GM18520 (cell line): ENCODE measurements around the gene MCCD1.

Experiments
- ATAC-seq: cut with Tn5 transposase; IDR thresholded peaks from one replicate; pipeline ENCODE4 v1.9.1; 2021; ENCODE audit not compliant: unreplicated experiment

The MCCD1 gene

GRCh38 chr6:31510007-31510406 is 18.8 kb upstream of the MCCD1 start:
- ATAC-seq: no peak

- no peak for ATAC-seq
Observed at GRCh38 chr6:31513456-31514165, 15.2 kb upstream of the MCCD1 start.

DNA sequence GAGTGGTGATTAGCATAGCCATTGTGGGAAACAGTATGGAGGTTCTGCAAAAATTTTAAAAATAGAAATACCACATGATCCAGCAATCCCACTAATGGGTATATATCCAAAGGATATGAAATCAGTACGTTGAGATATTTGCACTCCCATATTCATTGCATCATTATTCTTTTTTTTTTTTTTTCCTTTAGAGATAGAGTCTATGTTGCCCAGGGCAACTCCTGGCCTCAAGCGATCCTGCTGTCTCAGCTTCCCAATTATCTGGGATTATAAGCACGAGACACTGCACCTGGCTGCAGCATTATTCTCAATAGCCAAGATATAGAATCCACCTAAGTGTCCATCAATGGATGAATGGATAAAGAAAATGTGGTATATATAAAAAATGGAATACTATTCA is 6.9 kb upstream of the MCCD1 start:
- ATAC-seq: no peak

- no peak for ATAC-seq
Observed at GRCh38 chr6:31525553-31525931, 3.2 kb upstream of the MCCD1 start.

DNA sequence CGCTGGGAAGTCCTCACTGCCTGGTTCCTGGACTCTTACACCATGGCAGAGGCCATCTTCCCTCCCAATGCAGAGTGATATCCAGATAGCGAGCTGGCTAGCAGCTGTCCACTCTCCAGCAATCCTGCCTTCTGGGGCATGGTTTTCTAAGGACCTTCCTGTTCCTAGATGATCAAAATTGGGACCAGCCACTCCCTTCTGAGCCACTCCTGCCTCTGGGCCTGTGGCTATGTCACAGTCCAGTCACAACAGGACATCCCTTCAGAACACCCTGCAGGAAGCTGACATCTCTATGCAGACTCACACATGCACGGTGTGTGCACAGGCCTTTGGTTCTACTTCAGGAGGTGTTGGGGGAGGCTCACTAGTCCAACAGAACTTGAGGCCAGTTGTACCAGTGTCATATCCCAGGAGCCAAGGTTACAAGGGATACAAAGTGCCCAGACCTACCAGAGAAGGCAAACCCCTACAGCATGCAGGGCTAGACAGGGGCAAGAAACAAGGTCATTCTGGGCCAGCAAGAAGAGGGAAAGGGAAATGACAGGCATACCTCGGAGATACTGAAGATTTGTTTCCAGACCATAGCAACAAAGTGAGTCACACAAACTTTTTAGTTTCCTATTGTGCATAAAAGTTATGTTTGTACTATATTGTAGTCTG is 2.7 kb upstream of the MCCD1 start:
- no peak for ATAC-seq

DNA sequence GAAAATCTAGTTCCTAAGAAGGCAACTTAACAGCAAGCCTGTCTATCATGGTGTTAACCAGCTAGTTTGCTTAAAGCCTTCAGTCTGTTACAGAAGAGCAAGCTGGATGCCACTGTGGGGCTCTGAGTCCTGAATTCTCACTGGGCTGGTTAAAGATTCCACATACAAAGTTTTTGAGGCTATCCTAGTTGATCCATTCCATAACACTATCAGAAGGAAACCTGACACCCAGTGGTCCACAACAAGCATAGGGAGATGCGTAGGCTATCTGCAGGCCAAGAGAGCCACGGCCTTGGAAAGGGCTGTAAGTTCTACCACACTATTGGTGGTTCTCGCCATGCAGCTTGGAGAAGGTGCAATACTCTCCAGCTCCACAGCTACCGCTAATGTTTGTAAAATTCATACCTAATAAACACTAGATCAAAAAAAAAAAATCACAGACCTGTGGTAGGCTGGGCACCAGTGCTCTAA is 420 bp upstream of the MCCD1 start:
- no peak for ATAC-seq

DNA sequence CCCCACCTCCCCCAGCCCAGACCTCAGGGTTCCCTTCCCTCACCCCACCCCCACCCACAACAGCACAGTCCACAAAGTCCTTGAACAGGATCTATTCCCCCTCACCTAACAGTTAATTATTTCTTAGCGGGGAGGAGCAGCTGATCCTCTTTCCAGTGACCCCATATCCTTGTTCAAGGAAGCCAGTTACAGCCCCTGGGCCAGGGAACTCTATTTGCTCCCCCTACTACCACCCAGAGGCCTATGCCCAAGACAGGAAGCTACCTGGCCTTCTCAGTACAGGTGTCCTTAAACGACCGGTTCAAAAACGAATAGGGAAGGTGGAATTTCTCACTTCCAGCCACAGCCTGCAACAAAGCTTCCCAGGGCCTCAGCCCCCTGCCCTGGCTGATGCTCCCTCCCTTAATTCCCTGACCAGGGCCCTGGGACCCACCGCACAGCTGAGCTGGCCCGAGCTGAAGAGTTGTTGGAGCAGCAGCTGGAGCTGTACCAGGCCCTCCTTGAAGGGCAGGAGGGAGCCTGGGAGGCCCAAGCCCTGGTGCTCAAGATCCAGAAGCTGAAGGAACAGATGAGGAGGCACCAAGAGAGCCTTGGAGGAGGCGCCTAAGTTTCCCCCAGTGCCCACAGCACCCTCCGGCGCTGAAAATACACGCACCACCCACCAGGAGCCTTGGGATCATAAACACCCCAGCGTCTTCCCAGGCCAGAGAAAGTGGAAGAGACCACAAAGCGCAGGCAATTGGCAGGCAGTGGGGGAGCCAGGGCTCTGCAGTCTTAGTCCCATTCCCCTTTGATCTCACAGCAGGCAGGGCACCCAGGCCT is 778 bp downstream of the MCCD1 start:
- ATAC-seq: no peak

GRCh38 chr6:31530659-31531058 is 1.9 kb downstream of the MCCD1 start:
- no peak for ATAC-seq

DNA sequence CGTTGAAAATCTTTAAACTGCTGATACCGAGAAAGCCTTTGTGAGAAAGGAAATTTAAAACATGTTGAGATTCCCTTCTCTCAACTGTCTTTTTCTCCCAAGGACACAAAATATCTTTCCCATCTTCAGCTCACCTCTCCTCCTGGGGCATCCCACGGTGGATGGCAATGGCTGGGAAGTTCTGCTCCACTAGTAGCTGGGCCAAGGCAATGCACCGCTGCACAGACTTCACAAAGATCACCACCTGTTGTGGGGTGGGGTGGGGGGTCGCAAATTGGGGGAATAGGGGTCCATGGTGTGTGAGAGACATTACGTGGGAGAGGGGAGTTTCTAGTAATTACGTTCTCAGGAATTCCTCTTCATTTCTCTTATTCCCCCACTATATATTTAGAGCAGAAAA is 2.4 kb downstream of the MCCD1 start:
- ATAC-seq: no peak

- no peak for ATAC-seq
Observed at GRCh38 chr6:31531771-31532643, 3.2 kb downstream of the MCCD1 start.

DNA sequence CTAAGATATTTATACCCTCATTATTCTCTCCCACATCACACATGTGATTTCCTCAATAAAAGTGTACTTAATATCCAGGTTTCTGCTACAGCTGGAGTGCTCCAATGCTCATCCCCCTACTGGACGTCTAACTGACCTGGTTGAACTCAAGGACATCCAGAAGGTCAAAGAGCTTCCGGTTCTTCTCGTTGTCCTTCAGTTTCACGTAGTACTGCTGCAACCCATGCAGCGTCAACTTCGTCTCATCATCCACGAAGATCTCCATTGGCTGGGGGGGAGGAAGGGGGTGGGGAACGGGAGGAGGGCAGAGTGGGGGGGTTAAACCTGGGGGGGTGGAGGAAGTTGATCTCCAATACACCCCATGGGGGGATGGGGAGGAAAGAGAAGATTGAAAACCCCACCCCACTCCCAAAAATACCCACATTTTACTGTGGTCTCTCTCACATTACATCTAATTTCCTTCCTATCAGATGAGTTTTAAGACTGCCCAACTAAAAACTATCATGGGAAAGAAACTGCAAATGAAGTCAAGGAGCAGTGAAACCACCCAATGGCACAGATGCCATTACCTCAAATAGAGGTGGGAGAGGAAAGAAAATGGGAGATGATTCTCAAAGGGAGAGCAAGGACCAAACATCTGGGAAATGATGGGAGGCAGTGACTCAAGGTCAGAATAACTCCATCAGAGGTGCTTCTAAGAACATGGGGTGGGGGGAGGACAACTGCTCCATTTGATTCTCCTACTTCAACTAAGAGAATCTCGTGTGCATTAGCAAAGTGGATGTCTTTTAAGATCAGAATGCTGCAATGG is 4.1 kb downstream of the MCCD1 start:
- no peak for ATAC-seq

- ATAC-seq: no peak
Observed at GRCh38 chr6:31533455-31533841, 4.7 kb downstream of the MCCD1 start.

GRCh38 chr6:31534011-31534410 is 5.2 kb downstream of the MCCD1 start:
- no peak for ATAC-seq

GRCh38 chr6:31534521-31535040 is 5.8 kb downstream of the MCCD1 start:
- ATAC-seq: no peak

GRCh38 chr6:31535538-31536324 is 7.0 kb downstream of the MCCD1 start:
- ATAC-seq: no peak

- no peak for ATAC-seq
Observed at GRCh38 chr6:31538805-31539400, 10.1 kb downstream of the MCCD1 start.

- no peak for ATAC-seq
Observed at GRCh38 chr6:31540640-31541039, 11.9 kb downstream of the MCCD1 start.

DNA sequence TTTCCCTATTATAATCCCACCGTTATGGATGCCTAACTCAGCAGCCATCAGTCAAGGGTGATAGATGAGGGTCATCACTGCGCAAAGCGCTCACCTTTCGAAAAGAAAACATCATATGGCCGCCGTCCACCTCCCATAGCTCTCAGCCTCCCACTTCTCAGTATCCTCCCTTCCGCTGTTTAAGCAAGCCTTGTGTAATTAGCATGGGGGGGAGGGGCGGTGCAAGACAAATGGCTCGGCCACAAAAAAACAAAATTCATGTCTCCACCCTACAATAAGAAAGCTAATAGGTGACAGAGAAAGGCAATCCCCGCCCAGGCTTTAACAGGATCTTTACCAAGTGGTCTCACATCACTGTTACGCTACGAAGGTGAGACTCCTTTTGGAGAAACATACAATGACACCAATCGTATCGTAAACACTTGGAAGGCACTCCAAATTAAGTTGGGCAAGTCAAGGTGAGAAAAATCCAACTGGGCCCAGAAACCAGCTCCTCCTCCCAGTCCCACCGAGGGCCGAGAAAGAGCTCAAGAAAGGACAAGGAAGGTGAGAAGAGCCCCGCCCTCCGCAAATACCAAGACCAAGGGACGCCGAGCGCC is 12.4 kb downstream of the MCCD1 start:
- ATAC-seq: no peak
